ENCODE results near the gene MYO15B.

DNA sequence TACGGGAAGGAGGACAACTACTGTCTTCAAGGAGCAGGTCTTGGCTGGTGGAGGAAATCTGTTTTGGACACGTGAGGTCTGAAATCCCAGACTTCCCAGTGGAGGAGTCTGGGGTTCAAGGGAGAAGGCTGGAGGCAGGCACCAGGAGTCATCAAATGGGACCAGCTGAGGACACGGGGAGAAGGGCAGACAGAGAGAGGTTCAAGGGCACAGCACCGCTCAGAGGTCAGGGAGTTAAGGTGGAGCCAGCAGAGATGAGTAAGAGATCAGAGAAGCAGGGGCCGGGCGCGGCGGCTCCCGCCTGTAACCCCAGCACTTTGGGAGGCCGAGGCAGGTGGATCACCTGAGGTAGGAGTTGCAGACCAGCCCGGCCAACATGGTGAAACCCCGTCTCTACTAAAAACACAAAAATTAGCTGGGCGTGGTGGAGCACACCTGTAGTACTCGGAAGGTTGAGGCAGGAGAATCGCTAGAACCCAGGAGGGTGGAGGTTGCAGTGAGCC, 35.2 kb downstream of the MYO15B start:
- TF ChIP-seq, protein P1, sequence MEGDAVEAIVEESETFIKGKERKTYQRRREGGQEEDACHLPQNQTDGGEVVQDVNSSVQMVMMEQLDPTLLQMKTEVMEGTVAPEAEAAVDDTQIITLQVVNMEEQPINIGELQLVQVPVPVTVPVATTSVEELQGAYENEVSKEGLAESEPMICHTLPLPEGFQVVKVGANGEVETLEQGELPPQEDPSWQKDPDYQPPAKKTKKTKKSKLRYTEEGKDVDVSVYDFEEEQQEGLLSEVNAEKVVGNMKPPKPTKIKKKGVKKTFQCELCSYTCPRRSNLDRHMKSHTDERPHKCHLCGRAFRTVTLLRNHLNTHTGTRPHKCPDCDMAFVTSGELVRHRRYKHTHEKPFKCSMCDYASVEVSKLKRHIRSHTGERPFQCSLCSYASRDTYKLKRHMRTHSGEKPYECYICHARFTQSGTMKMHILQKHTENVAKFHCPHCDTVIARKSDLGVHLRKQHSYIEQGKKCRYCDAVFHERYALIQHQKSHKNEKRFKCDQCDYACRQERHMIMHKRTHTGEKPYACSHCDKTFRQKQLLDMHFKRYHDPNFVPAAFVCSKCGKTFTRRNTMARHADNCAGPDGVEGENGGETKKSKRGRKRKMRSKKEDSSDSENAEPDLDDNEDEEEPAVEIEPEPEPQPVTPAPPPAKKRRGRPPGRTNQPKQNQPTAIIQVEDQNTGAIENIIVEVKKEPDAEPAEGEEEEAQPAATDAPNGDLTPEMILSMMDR (IDR thresholded peaks at IDR 0.05): no peak
- TF ChIP-seq POLR2A (IDR thresholded peaks at IDR 0.05): no peak

Measured in uterus (tissue), 2 donors.